NB4 (cell line): ENCODE data around the gene MNAT1.
"Not testable (repeated sequence)": the region's sequence is repeated elsewhere in the genome, so short reads cannot be mapped to it uniquely, and the experiment has no call there.

Experiments
- DNase-seq: peaks from one replicate; pipeline ENCODE4 v3.0.0; 2010; ENCODE audit warnings: low read depth
- H3K4me3 ChIP-seq: one replicate; pipeline ENCODE4 v1.5.1; 2011; ENCODE audit warnings: mild to moderate bottlenecking, low read depth, low read length, moderate library complexity
- MAX ChIP-seq: IDR thresholded peaks from 2 replicates; pipeline ENCODE4 v1.6.1; 2011; ENCODE audit warnings: low read depth, low read length
- MYC ChIP-seq: IDR thresholded peaks from 2 replicates; pipeline ENCODE4 v1.6.1; 2011; ENCODE audit warnings: low read depth, low read length
- POLR2A ChIP-seq: IDR thresholded peaks from 2 replicates; pipeline ENCODE4 v1.6.1; 2011; ENCODE audit warnings: mild to moderate bottlenecking; ENCODE audit not compliant: insufficient read length; ENCODE audit errors: extremely low read depth
- TF ChIP-seq, protein P1 (sequence below): IDR thresholded peaks from one replicate; pipeline ENCODE4 v1.5.1; 2012; ENCODE audit warnings: low read depth, low read length

MNAT1 gene

DNA sequence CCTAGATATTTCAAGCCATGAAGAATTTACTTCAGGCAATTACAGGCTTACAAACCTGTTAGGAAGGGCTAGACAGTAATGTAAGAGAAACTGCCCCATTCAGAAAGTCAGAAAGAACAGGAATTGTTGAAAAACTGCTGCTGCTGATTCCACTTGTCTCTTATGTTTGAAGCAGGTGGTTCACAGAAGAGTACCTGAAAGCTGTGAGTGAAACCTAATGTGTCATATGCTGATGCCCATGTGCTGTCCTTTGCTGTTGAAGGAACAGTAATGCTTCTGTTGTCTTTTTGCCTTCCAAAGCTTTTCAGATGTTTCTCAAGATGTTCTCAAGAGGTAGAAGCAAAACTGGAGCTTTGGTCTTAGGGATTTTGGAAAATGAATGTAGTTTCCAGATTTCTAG, 39.0 kb downstream of the MNAT1 start:
- no peak for DNase-seq
- no peak overlapping the region for H3K4me3 ChIP-seq
- TF ChIP-seq, protein P1, sequence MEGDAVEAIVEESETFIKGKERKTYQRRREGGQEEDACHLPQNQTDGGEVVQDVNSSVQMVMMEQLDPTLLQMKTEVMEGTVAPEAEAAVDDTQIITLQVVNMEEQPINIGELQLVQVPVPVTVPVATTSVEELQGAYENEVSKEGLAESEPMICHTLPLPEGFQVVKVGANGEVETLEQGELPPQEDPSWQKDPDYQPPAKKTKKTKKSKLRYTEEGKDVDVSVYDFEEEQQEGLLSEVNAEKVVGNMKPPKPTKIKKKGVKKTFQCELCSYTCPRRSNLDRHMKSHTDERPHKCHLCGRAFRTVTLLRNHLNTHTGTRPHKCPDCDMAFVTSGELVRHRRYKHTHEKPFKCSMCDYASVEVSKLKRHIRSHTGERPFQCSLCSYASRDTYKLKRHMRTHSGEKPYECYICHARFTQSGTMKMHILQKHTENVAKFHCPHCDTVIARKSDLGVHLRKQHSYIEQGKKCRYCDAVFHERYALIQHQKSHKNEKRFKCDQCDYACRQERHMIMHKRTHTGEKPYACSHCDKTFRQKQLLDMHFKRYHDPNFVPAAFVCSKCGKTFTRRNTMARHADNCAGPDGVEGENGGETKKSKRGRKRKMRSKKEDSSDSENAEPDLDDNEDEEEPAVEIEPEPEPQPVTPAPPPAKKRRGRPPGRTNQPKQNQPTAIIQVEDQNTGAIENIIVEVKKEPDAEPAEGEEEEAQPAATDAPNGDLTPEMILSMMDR: no peak

DNA sequence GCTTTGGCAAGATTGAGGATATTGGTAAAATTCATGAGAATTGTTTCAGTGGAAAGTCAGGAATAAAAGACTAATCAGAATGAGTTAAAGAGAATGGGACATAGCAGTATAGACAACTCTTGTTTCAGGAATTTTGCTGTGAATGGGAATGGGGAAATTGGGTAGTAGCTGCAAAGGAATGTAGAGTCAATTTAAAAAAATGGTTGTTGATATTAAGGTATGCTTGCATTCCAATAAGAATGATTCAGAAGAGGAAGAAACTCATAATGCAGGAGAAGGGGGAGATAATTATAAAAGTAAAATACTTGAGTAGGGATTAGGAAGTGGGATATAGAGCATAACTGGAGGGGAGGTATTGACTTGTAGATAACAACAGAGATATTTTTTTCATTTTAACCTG, 40.7 kb downstream of the MNAT1 start:
- no peak for DNase-seq

GRCh38 chr14:60777856-60778578, 43.5 kb downstream of the MNAT1 start:
- TF ChIP-seq MAX: no peak
- TF ChIP-seq, protein P1: no peak
- TF ChIP-seq MYC: no peak
- TF ChIP-seq POLR2A: no peak
- no peak for DNase-seq
- no peak overlapping the region for H3K4me3 ChIP-seq

More for the DNA sequence above, 40.7 kb downstream of the MNAT1 start:
- TF ChIP-seq POLR2A: no peak
- no peak for TF ChIP-seq MAX
- TF ChIP-seq, protein P1: no peak
- TF ChIP-seq MYC: no peak
- no peak overlapping the region for H3K4me3 ChIP-seq

- DNase-seq, H3K4me3 ChIP-seq: not testable (repeated sequence)
These were observed 45.4 kb downstream of the MNAT1 start for GRCh38 chr14:60779745-60780514.

GRCh38 chr14:60780558-60780957, 46.0 kb downstream of the MNAT1 start:
- not testable (repeated sequence) for DNase-seq, H3K4me3 ChIP-seq

DNA sequence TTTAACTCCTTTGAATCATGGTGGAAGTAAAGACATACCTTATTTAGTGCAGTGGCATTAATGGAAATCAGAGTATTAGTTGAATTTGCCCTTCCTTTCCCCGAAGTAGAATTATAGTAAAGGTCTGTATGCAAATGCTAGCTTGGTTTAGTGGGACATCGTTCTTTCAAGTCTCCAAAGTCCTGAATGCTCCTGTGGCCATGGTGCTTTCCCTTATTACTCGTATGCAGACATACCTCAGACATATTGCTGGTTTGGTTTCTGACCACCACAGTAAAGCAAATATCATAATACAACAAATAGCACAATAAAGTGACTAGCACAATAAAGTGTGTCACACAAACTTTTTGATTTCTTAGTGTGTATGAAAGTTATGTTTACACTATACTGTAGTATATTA, 52.3 kb downstream of the MNAT1 start:
- DNase-seq: no peak
- TF ChIP-seq POLR2A: no peak
- H3K4me3 ChIP-seq: no peak overlapping the region

- TF ChIP-seq POLR2A (no peak), MAX (no peak)
- no peak overlapping the region for H3K4me3 ChIP-seq
- no peak for DNase-seq
These were observed 55.1 kb downstream of the MNAT1 start for GRCh38 chr14:60789656-60790055.

- no peak for TF ChIP-seq MAX
- no peak for TF ChIP-seq MYC
- TF ChIP-seq, protein P1: no peak
- no peak for TF ChIP-seq POLR2A
- H3K4me3 ChIP-seq: no peak overlapping the region
- no peak for DNase-seq
These were observed 56.3 kb downstream of the MNAT1 start for GRCh38 chr14:60790850-60791249.
